Esophagus squamous epithelium (tissue), 5 donors: ENCODE data around the gene UBE3C. TPM values are rescaled to one million over a fixed set of nuclear protein-coding genes. Genes with fewer than 3 reads are reported as not detected.

ENCODE experiments used
- DNase-seq: peaks from one replicate; lab custom pipeline; 2025; lab: John Stamatoyannopoulos, UW
- H3K27ac ChIP-seq, 4 donors: fragments of 200-600 bp; sonication (generic); one replicate each; pipeline ENCODE4 v1.5.1; 2016 to 2019; ENCODE audit warnings: mild to moderate bottlenecking in 1 of 4
- H3K27me3 ChIP-seq, 4 donors: fragments of 200-600 bp; sonication (generic); 1 replicate in 3 of 4; 2 replicates in 1 of 4; pipeline versions ENCODE4 v1.5.1 to v1.6.0; 2017 to 2021; ENCODE audit warnings: antibody characterized with exemption in 1 of 4
- H3K36me3 ChIP-seq, 3 donors: fragments of 200-600 bp; sonication (generic); one replicate each; pipeline ENCODE4 v1.5.1; 2016 to 2019
- H3K4me1 ChIP-seq, 3 donors: fragments of 200-600 bp; sonication (generic); one replicate each; pipeline ENCODE4 v1.5.1; 2017 to 2019
- H3K4me3 ChIP-seq, 4 donors: fragments of 200-600 bp; sonication (generic); 1 replicate in 3 of 4; 2 replicates in 1 of 4; pipeline ENCODE4 v1.5.1; 2016 to 2019; ENCODE audit warnings: mild to moderate bottlenecking in 2 of 4, moderate library complexity in 1 of 4
- H3K9me3 ChIP-seq, 3 donors: fragments of 200-600 bp; sonication (generic); one replicate each; pipeline ENCODE4 v1.5.1; 2016 to 2019
- POLR2A ChIP-seq, 4 donors: fragments of 450-650 bp; IDR thresholded peaks; one replicate each; pipeline ENCODE4 v1.6.1; 2017; ENCODE audit warnings: antibody characterized with exemption in 4 of 4, mild to moderate bottlenecking in 4 of 4, moderate library complexity in 3 of 4
- WGBS, 2 donors: methylation state at CpG; one replicate each; pipeline ENCODE4 v1.1.5; 2018; 5-methylcytosine and 5-hydroxymethylcytosine counted together
- intact Hi-C: fragments of 100-400 bp; cut with DNase I; formaldehyde crosslinking; loops from one replicate; pipeline ENCODE4 v1.15.0; 2022
- total RNA-seq, 4 donors: library from RNA; depleted of rRNA; stranded (reverse); fragments of >200 nt; gene quantifications; one replicate each; pipeline ENCODE4 v1.1.0, GENCODE V29; 2016
- TF ChIP-seq, protein P1 (sequence below), 6 experiments: fragments of 450-650 bp in 4 of 6; fragments of 200-600 bp in 2 of 6; sonication (generic) in 2 of 6; IDR thresholded peaks; one replicate each; pipeline ENCODE4 v1.5.1; 2016 to 2019; ENCODE audit warnings: antibody characterized with exemption in 6 of 6, mild to moderate bottlenecking in 4 of 6, moderate library complexity in 4 of 6
- donor health status: DM: yes; HTN: yes; CAD: no.

The UBE3C gene
- total RNA-seq, 4 donors from 2014 or later, result 52.2 to 101 (median 68.3) TPM

DNA sequence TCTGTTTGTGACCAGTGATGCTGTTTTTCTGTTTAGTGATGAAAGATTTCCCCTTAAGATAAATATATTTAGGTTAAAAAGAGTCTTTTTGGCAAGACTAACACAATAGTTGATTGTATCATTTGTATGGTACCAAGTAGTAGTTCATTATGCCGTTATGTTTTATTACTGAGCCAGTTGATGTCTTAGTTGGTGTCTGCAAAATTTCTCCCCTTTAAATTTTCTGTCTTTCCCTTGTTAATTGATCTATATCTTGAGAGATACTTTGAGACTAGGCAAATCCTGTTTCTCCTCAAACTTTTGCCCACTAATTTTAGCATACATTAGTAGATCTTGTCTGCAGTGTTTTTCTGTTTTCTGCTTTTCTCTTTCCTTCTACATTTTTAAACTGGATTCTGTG is 21.7 kb downstream of the UBE3C start:
- Histone ChIP-seq H3K9me3 (no peaks in the 10 kb centered on the region), H3K36me3 (peaks cover 0 to 27% (median 8%) of the 10 kb centered on the region in 3 donors), H3K4me1 (peaks cover 6 to 30% (median 17%) of the 10 kb centered on the region in 3 donors), H3K27me3 (no peaks in the 10 kb centered on the region), H3K4me3 (no peak overlapping the region), H3K27ac (no peak overlapping the region)
- TF ChIP-seq, protein P1, sequence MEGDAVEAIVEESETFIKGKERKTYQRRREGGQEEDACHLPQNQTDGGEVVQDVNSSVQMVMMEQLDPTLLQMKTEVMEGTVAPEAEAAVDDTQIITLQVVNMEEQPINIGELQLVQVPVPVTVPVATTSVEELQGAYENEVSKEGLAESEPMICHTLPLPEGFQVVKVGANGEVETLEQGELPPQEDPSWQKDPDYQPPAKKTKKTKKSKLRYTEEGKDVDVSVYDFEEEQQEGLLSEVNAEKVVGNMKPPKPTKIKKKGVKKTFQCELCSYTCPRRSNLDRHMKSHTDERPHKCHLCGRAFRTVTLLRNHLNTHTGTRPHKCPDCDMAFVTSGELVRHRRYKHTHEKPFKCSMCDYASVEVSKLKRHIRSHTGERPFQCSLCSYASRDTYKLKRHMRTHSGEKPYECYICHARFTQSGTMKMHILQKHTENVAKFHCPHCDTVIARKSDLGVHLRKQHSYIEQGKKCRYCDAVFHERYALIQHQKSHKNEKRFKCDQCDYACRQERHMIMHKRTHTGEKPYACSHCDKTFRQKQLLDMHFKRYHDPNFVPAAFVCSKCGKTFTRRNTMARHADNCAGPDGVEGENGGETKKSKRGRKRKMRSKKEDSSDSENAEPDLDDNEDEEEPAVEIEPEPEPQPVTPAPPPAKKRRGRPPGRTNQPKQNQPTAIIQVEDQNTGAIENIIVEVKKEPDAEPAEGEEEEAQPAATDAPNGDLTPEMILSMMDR (IDR thresholded peaks at IDR 0.05), result no peak
- TF ChIP-seq POLR2A (IDR thresholded peaks at IDR 0.05), result no peak
- no peak for DNase-seq
- intact Hi-C loops, result no loop called here
- WGBS, 2 donors, result 80 to 84% methylated on average over 1 of the region's 1 CpG

DNA sequence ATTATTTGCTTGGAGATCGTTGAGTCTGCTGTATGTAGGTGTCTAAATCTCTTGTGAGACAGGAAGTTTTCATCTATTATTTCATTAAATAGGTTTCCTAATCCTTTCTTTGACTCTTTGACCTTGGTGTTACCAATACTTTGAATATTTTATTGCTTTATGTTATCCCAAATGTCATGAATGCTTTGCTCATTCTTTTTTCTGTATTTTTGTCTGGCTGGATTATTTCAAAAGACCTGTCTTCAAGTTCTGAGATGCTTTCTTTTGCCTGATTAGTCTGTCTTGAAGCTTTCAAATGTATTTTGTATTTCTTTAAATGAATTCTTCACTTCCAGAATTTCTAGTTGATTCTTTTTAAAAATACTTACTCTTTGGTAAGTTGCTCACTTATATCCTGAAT is 27.3 kb downstream of the UBE3C start:
- peaks cover 8 to 80% (median 22%) of the 10 kb centered on the region in 3 donors for H3K36me3 ChIP-seq
- intact Hi-C loops, result no loop called here

DNA sequence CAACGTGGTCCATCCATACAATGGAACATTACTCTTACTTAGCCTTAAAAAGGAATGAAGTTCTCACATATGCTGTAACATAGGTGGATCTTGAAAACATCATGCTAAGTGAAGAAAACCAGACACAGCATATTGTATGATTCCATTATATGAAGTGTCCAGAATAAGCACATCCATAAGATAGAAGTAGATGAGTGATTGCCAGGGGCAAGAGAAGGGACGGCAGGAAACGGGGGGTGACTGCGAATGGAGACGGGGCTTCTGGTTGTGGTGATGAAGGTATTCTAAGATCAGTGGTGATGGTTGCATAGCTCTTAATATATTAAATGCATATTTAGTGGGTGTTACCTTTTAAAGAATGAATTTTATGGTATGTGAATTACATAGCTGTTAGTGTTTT is 29.8 kb downstream of the UBE3C start:
- Histone ChIP-seq H3K36me3 (peaks cover 8 to 93% (median 32%) of the 10 kb centered on the region in 3 donors), H3K4me1 (no peaks in the 10 kb centered on the region)
- WGBS, 2 donors, result 93 to 95% methylated on average over 5 of the region's 5 CpGs

More for the DNA sequence above, 27.3 kb downstream of the UBE3C start:
- WGBS, 2 donors, result 57 to 82% methylated on average over 1 of the region's 1 CpG
- no peaks in the 10 kb centered on the region for H3K9me3 ChIP-seq
- no peak for DNase-seq
- H3K27ac ChIP-seq, result no peak overlapping the region
- no peaks in the 10 kb centered on the region for H3K27me3 ChIP-seq
- H3K4me3 ChIP-seq, result no peak overlapping the region
- TF ChIP-seq POLR2A (IDR thresholded peaks at IDR 0.05), result no peak
- TF ChIP-seq, protein P1 (IDR thresholded peaks at IDR 0.05), result no peak
- H3K4me1 ChIP-seq, result no peaks in the 10 kb centered on the region

DNA sequence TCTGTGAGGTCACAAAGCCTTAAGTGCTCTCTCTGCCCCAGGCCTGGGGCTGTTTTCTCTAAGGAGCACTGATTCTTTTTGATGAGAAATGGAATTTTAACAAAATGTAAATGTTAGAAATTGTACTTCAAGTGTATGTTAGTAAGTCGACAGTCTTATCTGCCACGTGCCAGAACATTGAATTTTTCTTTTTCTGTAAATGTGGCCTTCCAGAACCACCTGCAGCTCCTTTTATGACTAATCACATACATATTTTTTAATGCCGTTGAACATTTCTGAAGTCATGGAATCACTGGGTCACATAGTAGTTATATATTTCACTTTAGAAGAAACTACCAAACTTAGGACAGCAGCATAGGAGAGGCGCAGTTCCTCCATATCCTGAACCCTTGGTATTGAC is 38.0 kb downstream of the UBE3C start:
- H3K4me1 ChIP-seq, result no peaks in the 10 kb centered on the region
- no peak overlapping the region for H3K4me3 ChIP-seq
- 85 to 88% methylated on average over 4 of the region's 4 CpGs for WGBS, 2 donors
- H3K36me3 ChIP-seq, result peaks cover 5 to 100% (median 38%) of the 10 kb centered on the region in 3 donors
- intact Hi-C loops, result no loop called here
- TF ChIP-seq, protein P1 (IDR thresholded peaks at IDR 0.05), result no peak
- TF ChIP-seq POLR2A (IDR thresholded peaks at IDR 0.05), result no peak
- no peak for DNase-seq
- no peaks in the 10 kb centered on the region for H3K27me3 ChIP-seq
- H3K27ac ChIP-seq, result no peak overlapping the region
- no peaks in the 10 kb centered on the region for H3K9me3 ChIP-seq

More for the DNA sequence above, 29.8 kb downstream of the UBE3C start:
- Histone ChIP-seq H3K27me3 (no peaks in the 10 kb centered on the region), H3K4me3 (no peak overlapping the region), H3K27ac (no peak overlapping the region), H3K9me3 (no peaks in the 10 kb centered on the region)
- intact Hi-C loops, result no loop called here
- no peak for DNase-seq
- TF ChIP-seq, protein P1 (IDR thresholded peaks at IDR 0.05), result no peak
- TF ChIP-seq POLR2A (IDR thresholded peaks at IDR 0.05), result no peak

DNA sequence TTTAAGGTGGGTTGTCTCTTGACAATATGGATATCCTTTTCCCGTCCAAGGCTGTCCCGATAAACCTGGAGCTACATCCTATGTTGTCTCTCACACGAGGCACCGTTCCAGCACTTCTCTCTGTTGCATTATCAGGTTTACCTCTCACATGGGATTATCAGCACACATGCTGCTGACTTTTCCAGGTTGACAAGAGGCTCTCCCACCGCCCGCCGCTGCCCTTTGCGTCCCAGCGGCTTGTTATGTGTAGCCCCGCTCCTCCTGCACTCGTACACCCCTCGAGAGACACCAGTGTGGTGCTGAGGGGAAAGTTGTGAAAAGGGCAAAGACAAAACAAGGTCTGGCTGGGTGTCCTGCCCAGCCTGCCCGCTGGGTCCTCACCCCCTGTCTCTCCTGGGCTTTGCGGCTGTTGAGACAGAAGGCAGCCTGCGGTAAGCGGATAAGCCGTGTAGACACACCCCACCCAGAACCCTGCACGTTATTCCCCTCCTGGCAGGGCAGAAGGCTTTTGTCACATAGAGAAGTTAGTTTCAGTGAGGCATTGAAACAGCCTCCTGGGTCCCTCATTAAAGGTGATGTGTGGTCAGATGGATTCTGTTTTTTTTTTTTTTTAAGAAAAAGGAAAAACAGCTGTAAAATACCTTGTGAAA is 38.7 kb downstream of the UBE3C start:
- Histone ChIP-seq H3K4me3 (no peak overlapping the region), H3K27ac (no peak overlapping the region), H3K36me3 (peaks cover 11 to 100% (median 42%) of the 10 kb centered on the region in 3 donors), H3K27me3 (no peaks in the 10 kb centered on the region), H3K4me1 (no peaks in the 10 kb centered on the region), H3K9me3 (no peaks in the 10 kb centered on the region)
- intact Hi-C loops, result no loop called here
- whole genome bisulfite sequencing, 2 donors, result 84 to 87% methylated on average over 15 to 17 of the region's 18 CpGs
- TF ChIP-seq POLR2A (IDR thresholded peaks at IDR 0.05), result no peak
- TF ChIP-seq, protein P1 (IDR thresholded peaks at IDR 0.05), result no peak
- DNase-seq, result no peak
